ENCODE measurements around the gene CCDC158.

The CCDC158 gene

DNA sequence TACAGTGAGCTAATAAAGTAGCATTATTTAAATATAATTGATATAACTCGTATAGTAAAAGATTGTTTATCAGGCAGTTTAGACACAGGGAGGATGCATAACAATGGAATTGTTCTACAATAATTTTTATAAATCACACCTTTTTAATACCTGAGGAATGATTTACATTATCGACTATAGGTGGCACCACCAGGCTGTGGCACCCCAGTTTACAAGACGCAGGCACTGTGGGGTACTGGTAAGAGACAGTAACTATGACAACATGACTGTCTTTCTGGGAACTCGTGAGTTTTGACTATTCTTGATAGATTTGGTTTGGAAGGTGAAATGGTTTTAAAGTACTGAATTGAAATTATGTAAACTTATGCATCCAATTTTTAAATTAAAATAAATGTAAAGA is 141.5 kb downstream of the CCDC158 start:
- no peak for DNase-seq (ENCODE audit: low read depth)

DNA sequence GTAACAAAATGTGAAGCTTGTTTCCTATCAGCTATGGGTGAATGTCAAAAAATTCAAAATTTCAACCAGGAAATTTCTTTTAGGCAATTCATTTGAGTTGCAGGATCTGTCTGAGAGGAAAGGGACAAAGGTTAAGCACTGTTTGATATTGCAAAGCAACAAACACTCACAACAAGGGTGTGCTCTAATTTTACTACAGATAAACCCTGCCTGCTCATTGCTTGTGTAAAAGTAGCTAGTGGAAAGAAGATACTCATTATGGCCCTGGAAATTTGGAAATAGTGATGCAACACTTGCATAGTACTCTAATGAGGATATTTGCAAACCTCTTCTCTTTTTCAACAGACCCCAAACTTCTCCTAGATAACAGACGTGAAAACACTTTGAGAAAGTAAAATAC is 142.4 kb downstream of the CCDC158 start:
- DNase-seq (ENCODE audit: low read depth) = no peak

- DNase-seq (ENCODE audit: low read depth) = no peak
Observed at GRCh38 chr4:76277667-76278066, 143.3 kb downstream of the CCDC158 start.

GRCh38 chr4:76276813-76277212 is 144.1 kb downstream of the CCDC158 start:
- DNase-seq (ENCODE audit: low read depth) = no peak

- DNase-seq (ENCODE audit: low read depth) = no peak
Observed at GRCh38 chr4:76275486-76276124, 145.3 kb downstream of the CCDC158 start.

DNA sequence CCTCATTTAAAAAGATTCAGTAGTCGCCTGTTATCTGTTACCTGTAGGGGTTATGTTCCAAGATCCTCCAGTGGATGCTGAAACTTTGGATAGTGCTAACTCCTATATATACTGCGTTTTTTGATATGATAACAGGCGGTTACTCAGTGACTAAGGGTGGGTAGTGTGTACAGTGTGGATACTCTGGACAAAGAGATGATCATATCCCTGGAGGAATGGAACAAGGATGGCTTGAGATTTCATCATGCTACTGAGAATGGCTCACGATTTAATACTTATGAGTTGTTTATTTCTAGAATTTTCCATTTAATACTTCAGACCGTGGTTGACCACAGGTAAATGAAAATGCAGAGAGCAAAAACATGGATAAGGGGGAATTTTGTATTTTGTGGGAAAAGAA is 147.9 kb downstream of the CCDC158 start:
- no peak for DNase-seq (ENCODE audit: low read depth)

- no peak for DNase-seq (ENCODE audit: low read depth)
Observed at GRCh38 chr4:76272582-76272981, 148.4 kb downstream of the CCDC158 start.

GRCh38 chr4:76272073-76272472 is 148.9 kb downstream of the CCDC158 start:
- DNase-seq (ENCODE audit: low read depth) = no peak

GRCh38 chr4:76271248-76271647 is 149.7 kb downstream of the CCDC158 start:
- no peak for DNase-seq (ENCODE audit: low read depth)

DNA sequence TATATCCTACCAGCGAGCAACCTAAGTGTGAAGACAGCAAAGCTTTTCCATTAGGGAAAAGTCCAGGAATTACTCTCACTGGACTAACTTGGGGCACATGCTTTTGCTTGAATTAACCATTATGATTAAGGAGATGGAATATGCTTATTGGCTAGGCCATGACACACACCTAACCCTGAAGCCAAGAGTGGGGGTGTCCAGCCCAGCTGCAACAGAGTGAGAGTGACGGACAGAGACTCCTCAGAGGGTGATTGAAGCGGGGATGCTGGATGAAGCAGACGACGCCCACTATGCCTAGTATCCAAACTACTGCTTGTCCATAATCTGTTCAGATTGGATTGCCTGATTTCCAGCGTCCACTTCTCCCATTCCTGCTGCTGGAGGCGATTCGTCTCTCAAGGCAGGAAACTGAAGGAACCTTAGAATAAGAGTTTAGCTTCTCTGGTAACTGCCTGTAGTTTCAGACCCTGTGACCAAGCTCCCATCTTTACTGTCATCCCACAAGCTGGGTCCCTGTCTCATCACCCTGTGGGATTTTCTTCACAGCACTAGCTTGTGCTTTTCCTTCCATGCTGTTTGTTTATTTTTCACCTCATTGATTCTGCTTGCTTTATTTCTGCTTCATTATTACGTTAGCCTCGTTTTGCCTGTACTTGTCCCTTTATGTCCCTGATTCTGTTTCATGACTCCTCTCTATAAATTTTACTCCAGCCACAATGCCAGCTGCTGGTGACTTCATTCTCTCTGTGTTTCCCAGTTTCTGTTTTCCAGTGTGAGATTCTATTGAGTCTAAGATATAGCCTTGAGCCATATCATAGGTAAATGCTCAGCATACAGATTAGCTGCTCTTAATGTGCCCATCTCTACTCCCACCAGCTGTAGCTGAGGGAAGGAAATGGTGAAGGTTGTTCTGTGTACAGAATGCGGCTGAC is 150.4 kb downstream of the CCDC158 start:
- no peak for DNase-seq (ENCODE audit: low read depth)

DNA sequence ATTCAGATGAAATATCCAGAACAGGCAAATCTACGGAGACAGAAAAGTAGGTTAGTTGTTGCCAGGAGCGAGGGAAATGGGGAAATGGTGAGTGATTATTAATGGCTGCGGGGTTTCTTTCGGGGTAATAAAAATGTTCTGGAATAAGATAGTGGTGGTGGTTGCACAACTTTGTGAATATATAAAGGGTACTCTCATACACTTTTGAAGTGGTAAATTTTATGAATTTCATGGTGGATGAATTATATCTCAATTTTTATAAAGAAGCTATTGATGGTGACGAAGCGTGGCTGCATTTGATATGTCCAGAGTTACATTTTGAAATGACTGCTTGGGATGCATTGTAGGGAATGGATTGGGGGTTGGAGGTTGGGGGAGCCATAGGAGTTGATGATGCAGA is 153.1 kb downstream of the CCDC158 start:
- DNase-seq (ENCODE audit: low read depth) = no peak

DNA sequence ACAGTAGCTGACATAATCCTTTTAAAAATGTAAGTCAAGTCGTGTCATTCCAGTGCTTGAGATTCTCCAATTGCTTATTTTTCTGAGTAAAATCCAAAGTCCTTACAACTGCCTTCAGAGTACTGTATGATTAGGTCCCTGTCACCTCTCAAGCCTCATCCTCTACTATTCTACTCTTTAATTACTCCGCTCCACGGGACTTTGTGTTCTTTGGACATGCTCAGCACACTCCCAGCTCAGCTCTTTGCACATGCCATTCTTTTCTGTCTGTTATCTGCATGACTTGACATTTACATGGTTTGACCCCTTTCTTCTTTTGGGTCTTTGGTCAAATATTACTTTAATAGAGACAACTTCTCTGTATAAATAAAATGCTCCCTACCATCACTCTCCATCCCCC is 154.3 kb downstream of the CCDC158 start:
- DNase-seq (ENCODE audit: low read depth) = no peak

DNA sequence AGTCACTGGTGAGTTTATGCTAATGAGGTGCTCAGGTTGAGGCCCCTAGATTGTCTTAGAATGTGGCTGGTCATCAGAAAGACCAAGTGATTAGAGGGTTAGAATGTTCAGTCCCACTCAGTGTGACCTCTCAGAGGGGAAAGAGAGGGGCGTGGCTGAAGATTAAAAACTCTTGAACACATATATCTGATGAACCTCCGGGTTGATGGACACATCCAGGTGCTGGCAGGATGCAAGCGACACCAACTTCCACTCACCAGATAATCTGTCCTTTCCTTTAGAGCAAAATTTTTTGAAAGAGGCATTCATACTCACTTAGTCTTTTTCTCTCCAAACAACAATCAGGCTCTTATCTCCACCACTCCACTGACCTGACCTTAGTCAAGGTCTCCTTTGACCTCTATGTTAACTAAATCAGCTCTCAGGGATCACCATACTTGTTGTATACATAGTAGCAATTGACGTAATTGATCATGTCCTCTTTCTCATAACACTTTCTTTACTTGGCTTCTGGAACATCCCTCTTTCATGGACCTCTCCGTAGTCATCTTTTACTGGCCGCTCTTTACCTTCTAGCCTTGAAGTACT is 155.2 kb downstream of the CCDC158 start:
- no peak for DNase-seq (ENCODE audit: low read depth)
